Measurements from ENCODE around the gene MPC2.
A peak's percentile ranks its signal among the peaks of the same experiment; 100 is the strongest.

Gene MPC2

GRCh38 chr1:167936930-167937708, at the start of gene MPC2:
Gene MPC2, minus strand, starts transcription at chr1:167937072. Its CDS starts 1,231 bp downstream, at chr1:167935841.
- DNase-seq (ENCODE audit: low read depth in 3 of 3, low spot score in 1 of 3): peak in 2 of 3 donors; percentile 6 to 42

DNA sequence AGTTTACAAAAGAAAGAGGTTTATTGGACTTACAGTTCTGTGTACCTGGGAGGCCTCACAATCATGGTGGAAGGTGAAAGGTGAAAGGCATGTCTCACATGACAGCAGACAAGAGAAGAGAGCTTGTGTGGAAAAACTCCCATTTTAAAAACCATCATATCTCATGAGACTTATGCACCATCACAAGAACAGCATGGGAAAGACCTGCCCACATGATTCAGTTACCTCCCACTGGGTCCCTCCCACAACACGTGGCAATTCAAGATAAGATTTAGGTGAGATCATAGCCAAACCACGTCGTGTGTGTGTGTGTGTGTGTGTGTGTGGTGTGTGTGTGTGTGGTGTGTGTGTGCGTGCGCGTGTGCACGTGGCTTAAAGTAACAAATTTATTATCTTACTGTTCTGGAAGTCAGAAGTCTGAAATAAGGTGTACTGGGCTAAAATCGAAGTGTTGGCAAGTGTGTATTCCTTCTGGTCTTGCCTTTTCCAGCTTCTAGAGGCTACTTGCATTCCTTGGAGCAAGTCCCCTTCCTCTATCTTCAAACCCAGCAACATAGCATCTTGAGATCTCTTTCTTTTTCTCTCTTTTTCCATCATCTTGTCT, 48.1 kb upstream of the MPC2 start:
- DNase-seq (ENCODE audit: low read depth in 3 of 3, low spot score in 1 of 3): peak in 1 of 3 donors; percentile 1

DNA sequence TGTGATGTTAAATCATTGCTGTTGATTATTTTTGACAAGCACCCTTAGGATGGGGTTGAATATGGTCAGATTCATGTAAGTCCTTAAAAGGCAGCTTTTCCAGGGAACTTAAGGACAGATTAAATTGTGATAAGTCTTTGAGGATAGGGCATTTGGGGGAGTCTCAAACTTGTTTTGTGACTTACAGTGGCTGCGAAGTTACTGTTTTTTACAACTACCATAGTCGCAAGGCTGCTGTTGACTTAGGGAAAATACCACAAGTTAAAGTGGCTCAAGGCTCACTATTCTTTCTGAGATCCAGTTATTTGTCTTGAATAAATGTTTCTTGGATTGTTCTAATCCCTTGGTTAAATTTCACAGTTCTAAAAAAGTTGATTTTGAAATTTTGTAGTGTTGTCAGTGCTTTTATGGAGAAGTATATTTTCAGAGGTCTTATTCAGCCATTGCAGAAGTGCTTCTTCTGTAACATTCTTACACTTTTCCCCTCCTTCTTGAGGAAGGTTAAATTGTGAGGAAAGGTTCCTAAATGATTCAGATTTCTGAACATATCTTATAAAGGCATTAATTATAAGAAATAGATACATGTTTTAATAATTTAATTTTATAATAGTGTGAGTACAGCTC, 47.0 kb upstream of the MPC2 start:
- no peak for DNase-seq (ENCODE audit: low read depth in 3 of 3, low spot score in 1 of 3)

DNA sequence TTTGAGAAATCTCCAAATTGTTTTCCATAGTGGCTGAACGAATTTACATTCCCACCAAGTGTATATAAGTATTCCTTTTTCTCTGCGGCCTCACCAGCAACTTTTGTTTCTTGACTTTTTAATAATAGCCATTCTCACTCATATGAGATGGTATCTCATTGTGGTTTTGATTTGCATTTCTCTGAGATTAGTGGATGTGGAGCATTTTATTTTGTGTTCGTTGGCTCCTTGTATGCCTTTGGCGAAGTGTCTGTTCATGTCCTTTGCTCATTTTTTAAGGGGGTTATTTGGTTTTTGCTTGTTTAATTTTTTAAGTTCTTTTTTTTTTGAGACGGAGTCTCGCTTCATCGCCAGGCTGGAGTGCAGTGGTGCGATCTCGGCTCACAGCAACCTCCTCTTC, 45.1 kb upstream of the MPC2 start:
- no peak for DNase-seq (ENCODE audit: low read depth in 3 of 3, low spot score in 1 of 3)

DNA sequence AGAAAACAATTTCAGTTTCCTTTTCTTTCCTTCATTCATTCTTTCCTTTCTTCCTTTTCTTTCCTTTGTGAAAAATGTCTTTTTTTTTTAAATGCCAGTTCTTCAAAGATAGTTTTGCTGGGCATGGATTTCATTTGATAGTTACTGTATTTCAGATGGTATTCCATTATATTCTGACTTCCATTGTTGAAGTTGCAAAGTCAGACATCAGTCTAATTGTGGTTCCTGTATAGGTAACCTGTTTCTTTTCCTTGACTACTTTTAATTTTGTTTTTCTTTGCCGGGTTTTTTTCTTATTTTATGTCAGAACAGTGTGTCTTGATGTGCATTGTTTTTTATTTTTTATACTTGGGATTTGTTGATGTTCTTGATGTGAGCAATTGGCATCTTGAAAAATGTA, 40.4 kb upstream of the MPC2 start:
- DNase-seq (ENCODE audit: low read depth in 3 of 3, low spot score in 1 of 3): no peak

DNA sequence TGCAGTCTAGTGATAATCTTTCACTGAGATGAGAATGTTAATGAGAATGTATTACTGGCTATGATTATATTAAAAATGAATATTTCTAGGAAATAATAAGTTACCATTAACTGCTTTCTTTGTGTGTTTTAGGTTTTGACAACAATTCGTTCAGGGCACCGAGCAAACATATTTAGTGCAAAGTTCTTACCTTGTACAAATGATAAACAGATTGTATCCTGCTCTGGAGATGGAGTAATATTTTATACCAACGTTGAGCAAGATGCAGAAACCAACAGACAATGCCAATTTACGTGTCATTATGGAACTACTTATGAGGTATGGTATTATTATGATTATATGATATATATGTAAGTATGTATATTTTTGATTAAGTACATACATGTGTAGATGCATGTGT, 37.8 kb upstream of the MPC2 start:
- no peak for DNase-seq (ENCODE audit: low read depth in 3 of 3, low spot score in 1 of 3)

GRCh38 chr1:167973832-167974231, 37.0 kb upstream of the MPC2 start:
- DNase-seq (ENCODE audit: low read depth in 3 of 3, low spot score in 1 of 3): no peak

DNA sequence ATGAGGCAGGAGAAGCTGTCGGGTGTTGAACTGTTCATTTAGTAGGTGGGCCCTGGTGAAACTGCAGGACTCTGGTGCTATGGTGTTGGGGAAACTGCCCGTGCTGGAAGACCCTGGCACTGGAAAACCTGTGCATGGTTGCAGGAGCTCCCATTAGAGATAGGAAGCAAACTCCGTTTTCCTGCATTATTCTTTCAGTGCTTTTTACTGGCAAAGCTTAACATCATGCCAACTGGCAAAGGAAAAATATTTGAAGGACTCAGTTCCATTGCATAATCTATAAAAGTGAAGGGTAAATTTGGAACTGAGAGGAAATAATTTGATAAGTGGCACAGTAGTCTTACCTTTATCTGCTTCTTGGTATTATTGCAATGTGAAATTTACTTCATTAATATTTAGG, 31.7 kb upstream of the MPC2 start:
- DNase-seq (ENCODE audit: low read depth in 3 of 3, low spot score in 1 of 3): no peak

GRCh38 chr1:167966050-167966449, 29.2 kb upstream of the MPC2 start:
- DNase-seq (ENCODE audit: low read depth in 3 of 3, low spot score in 1 of 3): no peak

DNA sequence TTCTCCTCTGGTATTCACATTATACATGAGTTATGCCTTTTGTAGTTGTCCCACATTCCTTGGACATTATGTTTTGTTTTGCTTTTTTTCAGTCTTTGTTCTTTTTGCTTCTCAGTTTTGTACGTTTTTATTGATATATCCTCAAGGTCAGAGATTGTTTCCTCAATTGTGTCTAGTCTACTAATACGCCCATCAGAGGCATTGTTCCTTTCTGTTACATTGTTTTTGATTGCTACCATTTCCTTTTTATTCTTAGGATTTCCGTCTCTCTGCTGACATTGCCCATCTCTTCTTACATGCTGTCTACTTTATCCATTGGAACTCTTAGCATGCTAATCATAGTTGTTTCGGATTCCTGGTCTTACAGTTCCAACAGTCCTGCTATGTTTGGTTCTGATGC, 27.8 kb upstream of the MPC2 start:
- no peak for DNase-seq (ENCODE audit: low read depth in 3 of 3, low spot score in 1 of 3)

DNA sequence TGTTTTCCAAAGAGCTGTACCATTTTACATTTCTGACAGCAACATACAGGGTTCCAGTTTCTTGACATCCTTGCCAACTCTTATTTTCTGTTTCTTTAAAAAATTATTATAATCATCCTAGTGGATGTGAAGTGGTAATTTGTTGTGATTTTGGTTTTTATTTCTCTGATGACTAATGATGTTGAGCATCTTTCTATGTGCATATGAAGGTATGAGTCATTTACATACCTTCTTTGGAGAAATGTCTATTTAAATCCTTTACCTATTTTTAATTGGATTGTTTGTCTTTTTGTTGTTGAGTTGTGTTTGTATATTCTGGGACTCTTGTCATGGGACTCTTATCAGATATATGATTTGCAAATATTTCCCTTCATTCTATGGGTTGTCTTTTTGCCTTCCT, 20.8 kb upstream of the MPC2 start:
- DNase-seq (ENCODE audit: low read depth in 3 of 3, low spot score in 1 of 3): no peak

DNA sequence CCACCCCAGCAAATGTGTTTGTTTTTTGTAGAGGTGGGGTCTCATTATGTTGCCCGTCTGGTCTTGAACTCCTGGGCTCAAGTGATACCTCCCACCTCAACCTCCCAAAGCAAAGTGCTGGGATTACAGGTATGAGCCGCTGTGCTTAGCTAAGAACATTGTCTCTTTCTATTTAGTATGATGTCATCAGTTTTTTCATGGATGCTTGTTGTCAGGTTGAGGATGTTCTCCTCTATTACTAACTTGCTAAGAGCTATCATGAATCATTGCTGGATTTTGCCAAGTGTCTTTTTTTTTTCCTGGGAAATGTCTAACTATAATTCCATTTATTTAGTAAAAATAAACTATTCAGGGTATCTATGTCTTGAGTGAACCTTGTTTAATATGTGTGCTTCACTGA, 19.0 kb upstream of the MPC2 start:
- DNase-seq (ENCODE audit: low read depth in 3 of 3, low spot score in 1 of 3): no peak

GRCh38 chr1:167950569-167950968, 13.7 kb upstream of the MPC2 start:
- DNase-seq (ENCODE audit: low read depth in 3 of 3, low spot score in 1 of 3): no peak

- DNase-seq (ENCODE audit: low read depth in 3 of 3, low spot score in 1 of 3): no peak
Observed at GRCh38 chr1:167949785-167950184, 12.9 kb upstream of the MPC2 start.

- no peak for DNase-seq (ENCODE audit: low read depth in 3 of 3, low spot score in 1 of 3)
Observed at GRCh38 chr1:167947733-167948132, 10.9 kb upstream of the MPC2 start.

GRCh38 chr1:167943541-167943940, 6.7 kb upstream of the MPC2 start:
- no peak for DNase-seq (ENCODE audit: low read depth in 3 of 3, low spot score in 1 of 3)

GRCh38 chr1:167940264-167940663, 3.4 kb upstream of the MPC2 start:
- DNase-seq (ENCODE audit: low read depth in 3 of 3, low spot score in 1 of 3): no peak

GRCh38 chr1:167938080-167938636, 1.3 kb upstream of the MPC2 start:
- DNase-seq (ENCODE audit: low read depth in 3 of 3, low spot score in 1 of 3): no peak

GRCh38 chr1:167937709-167938010, 788 bp upstream of the MPC2 start:
- no peak for DNase-seq (ENCODE audit: low read depth in 3 of 3, low spot score in 1 of 3)

GRCh38 chr1:167936068-167936929, 573 bp downstream of the MPC2 start, which contains the start of gene DCAF6:
Gene DCAF6, plus strand, starts transcription at chr1:167936683. Its CDS starts 229 bp downstream, at chr1:167936912.
- peak; percentile 89 to 93 (median 92) for DNase-seq (ENCODE audit: low read depth in 3 of 3, low spot score in 1 of 3)
